Measurements from ENCODE around the gene TCHHL1.

Gene TCHHL1

GRCh38 chr1:152038871-152039270, 50.0 kb downstream of the TCHHL1 start:
- DNase-seq (ENCODE audit: low read depth), result no peak

DNA sequence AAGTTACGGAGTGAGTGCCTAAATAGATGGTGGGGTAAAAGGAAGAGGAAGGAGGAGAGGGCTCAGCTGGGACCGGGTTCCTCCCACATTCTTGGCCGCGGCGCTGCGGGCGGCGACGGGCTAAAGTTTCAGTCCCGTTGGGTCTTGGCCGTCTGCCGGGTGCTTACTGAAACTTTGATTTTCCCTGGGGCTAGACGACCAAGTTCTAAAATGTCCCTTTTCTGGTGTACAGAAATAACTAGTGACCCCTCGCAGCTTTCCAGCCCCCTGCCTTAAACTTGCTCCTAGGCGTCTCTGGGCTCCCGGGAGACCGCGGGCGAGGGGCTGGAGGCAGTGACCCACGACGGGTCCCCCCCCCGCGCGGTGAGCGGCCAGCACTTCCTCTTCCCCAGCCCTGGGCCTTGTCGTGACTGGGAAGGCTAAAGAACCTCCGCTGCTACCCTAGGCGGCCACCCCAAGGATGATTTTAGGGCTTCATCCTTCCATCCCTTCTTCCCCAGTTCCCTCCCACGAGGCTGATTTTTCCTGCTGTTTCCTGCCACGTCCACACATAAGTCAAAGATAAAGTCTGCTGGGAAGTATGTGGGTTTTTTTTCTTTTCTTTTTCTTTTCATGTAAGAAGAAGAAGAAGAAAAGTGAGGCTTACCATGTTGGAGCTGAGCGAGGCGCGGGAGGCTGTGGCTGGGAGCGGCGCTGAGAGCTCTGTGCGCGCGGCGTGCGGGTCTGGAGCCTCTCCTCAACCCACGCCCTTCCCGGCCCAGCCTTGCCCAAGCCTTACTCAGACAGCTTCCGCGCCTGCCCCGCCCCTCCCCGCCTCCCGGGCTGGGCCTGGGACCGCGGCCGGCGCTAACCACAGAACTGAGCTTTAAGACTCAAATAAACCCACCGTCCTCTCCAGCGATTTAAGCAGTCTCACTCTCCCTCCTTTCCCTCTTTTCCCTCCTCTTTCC, 52.3 kb downstream of the TCHHL1 start, which contains the start of gene S100A11:
Gene S100A11 (minus strand): TSS at position 738 of the 950 bp plus-strand sequence. CDS start 89 bp downstream, at position 649.
- peak; percentile 76 for DNase-seq (ENCODE audit: low read depth)

DNA sequence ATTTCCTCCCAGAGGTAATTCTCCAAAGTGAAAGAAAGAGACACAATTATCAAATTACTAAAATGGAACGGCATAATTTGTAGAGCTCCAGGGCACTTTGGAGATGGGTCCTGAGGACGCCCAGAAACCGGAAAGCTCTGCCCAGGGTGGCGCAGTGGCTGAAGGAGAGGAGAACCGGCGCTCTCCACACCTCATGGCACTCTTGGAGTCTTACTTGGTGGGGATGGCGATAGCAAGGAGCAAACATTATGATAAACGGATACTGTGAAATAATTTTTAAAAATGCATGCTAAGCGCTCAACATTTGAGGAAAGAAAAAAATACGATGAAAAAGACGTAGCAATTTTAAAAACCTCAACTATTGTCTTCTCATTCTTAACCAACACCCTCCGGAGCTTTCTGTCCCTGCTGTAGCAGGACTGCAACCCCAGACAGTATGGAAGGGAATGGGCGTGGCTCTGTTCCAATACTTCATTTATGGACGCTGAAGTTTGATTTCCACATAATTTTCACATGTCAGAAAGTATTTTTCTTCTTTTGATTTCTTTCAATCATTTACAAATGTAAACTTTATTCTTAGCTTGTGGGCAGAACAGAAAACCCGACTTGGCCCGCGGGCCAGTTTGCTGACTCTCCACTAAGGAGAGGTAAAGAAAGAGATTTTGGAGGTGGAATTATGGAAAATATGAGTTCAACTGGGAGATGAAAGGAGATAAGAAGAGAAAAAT, 53.2 kb downstream of the TCHHL1 start:
- DNase-seq (ENCODE audit: low read depth), result no peak

DNA sequence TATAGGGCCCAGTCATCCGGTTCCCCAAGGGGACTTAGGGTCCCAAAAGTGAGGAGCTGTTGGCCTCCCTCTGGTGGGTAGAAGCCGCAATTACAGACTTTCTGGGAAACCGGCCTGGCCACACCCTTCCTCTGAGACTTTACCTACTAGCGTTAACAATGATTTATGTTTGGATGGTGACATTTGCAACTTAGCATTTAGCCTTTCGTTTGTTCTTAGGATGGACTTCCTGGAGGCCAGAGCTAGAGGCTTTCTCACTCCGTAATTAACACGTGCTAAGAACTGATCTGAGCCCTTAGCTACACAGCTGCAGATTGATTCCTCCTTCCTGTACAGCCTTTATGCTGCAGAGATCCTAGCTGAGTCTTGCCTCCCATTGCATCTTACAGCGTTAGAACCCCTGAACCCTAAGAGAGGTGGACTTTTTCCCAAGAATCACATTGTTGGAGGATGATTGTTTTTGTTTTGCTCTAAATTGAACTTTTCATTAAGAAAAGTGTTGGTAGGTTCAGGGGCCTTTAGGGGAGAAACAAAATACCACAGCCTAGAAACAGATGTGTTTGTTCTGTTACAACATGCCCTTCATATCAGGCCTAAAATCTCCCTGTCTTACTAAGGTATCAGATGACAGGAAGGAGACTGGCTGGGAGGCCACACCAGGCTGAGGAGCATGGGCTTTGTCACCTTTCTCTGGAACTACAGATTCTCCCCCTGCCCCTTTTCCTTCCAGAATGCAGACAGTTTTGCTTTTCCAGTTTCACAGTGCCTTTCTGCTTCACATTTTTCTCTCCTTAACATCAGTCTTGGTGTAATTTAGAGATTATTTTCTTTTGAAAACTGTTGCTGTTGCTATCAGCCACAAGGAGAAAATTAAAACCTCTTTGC, 54.0 kb downstream of the TCHHL1 start:
- DNase-seq (ENCODE audit: low read depth), result peak; percentile 62

DNA sequence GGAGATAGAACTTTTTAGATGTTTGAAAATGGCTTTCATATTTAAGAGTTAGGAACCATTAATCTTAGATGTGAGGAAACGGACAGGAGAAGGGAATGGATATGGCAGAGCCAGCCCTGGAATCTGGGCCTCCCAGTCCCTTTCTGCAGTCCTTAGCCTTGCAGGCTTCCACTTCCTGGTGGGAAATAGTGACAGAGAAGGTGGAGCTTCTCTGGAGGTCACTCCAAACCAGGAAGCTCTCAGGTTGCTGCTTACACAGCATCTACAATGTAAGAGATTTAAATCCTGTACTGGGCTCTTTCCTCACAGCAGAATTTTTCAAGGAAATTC, 54.6 kb downstream of the TCHHL1 start:
- DNase-seq (ENCODE audit: low read depth), result no peak

Measured in fibroblast of the conjunctiva (primary cell).